K562 (cell line): ENCODE measurements around the gene TGFB1I1. TPM values are rescaled to one million over a fixed set of nuclear protein-coding genes. Genes with fewer than 3 reads are reported as not detected.

ENCODE experiments used
- CBX1 ChIP-seq: sonication (generic); IDR thresholded peaks from 2 replicates; pipeline ENCODE4 v1.6.1; 2016; ENCODE audit warnings: antibody characterized with exemption, low read depth, mild to moderate bottlenecking
- GABPB1 ChIP-seq: sonication (generic); formaldehyde crosslinking; IDR thresholded peaks from 2 replicates; pipeline ENCODE4 v1.8.0; 2022; ENCODE audit warnings: mild to moderate bottlenecking, missing genetic modification reagents
- MCM5 ChIP-seq: fragments of 450-650 bp; IDR thresholded peaks from 2 replicates; pipeline ENCODE4 v1.6.1; 2016; ENCODE audit warnings: low read depth
- polyA plus RNA-seq, 8 experiments: library from polyadenylated mRNA; depleted of rRNA in 4 of 8; stranded (reverse) in 5 of 8; unstranded in 3 of 8; fragments of >200 nt; fragmentation: Nextera tagmentation in 2 of 8; fragmentation: Illumina TruSeq in 1 of 8; extraction: Ambion mirVana in 2 of 8; extraction: Trizol in 1 of 8; gene quantifications; 2 replicates each; pipeline versions ENCODE4 v1.2.1 to v1.2.3, GENCODE V29; 2011 to 2014; ENCODE audit warnings: inconsistent platforms in 1 of 8, missing spikeins in 1 of 8
- total RNA-seq, 7 experiments: library from RNA; depleted of rRNA in 6 of 7; stranded (reverse); fragments of >200 nt in 6 of 7; fragmentation: Illumina TruSeq in 2 of 7; extraction: Trizol in 2 of 7; gene quantifications; 2 replicates each; pipeline versions ENCODE4 v1.2.1 to v1.2.3, GENCODE V29; 2011 to 2021; ENCODE audit warnings: low replicate concordance in 1 of 7
- TF ChIP-seq, protein P1 (sequence below), 2 experiments: fragments of 450-650 bp; IDR thresholded peaks; 2 replicates each; pipeline ENCODE4 v1.6.1; 2016; ENCODE audit warnings: mild to moderate bottlenecking in 2 of 2, borderline replicate concordance in 1 of 2, low read depth in 1 of 2, moderate library complexity in 1 of 2
- TF ChIP-seq, protein P2 (sequence below): sonication (generic); formaldehyde crosslinking; IDR thresholded peaks from 2 replicates; pipeline ENCODE4 v1.8.0; 2022; ENCODE audit warnings: mild to moderate bottlenecking, missing genetic modification reagents, borderline replicate concordance
- TF ChIP-seq, protein P3 (sequence below), 2 experiments: IDR thresholded peaks; 2 replicates each; pipeline ENCODE4 v1.6.1; 2011; ENCODE audit warnings: borderline replicate concordance in 1 of 2, control low read depth in 1 of 2, low read depth in 1 of 2, low read length in 1 of 2, mild to moderate bottlenecking in 1 of 2, mixed read lengths in 1 of 2, moderate library complexity in 1 of 2; ENCODE audit not compliant: insufficient read depth in 1 of 2, insufficient read length in 1 of 2, poor library complexity in 1 of 2, severe bottlenecking in 1 of 2; ENCODE audit errors: extremely low read depth in 1 of 2
- TF ChIP-seq, protein P4 (sequence below): fragments of 450-650 bp; IDR thresholded peaks from 2 replicates; pipeline ENCODE4 v1.7.1; 2018; ENCODE audit warnings: mild to moderate bottlenecking, low read depth; ENCODE audit not compliant: partially characterized antibody

The TGFB1I1 gene
- total and polyA plus RNA-seq, 9 of the 15 experiments (the other 6 are each of a cell fraction or from before 2014, with no cell fraction given), result 0.04 to 0.91 (median 0.19) TPM

DNA sequence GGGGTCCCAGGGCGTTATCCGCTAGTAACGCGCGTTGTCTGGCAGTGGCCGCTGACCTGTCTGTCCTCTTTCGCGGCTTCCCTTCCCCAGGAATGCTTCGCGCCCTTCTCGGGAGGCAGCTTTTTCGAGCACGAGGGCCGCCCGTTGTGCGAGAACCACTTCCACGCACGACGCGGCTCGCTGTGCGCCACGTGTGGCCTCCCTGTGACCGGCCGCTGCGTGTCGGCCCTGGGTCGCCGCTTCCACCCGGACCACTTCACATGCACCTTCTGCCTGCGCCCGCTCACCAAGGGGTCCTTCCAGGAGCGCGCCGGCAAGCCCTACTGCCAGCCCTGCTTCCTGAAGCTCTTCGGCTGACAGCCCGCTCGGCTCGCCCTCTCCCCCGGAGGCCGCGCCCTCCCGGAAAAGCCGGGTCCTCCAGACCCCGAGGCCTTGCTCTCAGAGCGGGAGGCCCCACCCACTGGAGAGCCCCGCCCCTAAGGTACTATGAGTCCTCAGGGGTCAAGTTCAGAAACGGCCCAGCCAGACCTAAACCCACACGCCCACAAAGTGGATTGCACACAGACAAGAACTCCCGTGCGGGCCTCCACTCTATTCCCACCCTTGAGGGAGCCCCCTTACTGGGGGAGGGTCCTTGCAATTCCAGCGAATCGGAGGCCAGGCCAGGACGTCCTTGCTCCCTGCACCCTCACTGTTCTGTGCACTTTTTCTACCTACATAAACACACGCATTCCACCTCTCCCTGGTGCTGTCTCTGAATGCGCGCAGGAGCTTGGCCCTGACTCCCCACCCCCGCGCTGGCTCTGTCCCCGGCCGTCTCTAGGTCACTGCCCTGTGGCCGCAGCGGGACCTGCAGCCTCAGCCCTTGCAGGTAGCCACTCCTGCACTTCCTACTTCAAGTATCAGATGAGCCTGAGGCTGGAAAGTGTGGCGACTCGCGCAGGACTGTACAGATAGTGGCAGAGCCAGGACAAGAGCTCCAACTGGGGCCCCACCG is 5.6 kb downstream of the TGFB1I1 start (continued):
- TF ChIP-seq, protein P1, sequence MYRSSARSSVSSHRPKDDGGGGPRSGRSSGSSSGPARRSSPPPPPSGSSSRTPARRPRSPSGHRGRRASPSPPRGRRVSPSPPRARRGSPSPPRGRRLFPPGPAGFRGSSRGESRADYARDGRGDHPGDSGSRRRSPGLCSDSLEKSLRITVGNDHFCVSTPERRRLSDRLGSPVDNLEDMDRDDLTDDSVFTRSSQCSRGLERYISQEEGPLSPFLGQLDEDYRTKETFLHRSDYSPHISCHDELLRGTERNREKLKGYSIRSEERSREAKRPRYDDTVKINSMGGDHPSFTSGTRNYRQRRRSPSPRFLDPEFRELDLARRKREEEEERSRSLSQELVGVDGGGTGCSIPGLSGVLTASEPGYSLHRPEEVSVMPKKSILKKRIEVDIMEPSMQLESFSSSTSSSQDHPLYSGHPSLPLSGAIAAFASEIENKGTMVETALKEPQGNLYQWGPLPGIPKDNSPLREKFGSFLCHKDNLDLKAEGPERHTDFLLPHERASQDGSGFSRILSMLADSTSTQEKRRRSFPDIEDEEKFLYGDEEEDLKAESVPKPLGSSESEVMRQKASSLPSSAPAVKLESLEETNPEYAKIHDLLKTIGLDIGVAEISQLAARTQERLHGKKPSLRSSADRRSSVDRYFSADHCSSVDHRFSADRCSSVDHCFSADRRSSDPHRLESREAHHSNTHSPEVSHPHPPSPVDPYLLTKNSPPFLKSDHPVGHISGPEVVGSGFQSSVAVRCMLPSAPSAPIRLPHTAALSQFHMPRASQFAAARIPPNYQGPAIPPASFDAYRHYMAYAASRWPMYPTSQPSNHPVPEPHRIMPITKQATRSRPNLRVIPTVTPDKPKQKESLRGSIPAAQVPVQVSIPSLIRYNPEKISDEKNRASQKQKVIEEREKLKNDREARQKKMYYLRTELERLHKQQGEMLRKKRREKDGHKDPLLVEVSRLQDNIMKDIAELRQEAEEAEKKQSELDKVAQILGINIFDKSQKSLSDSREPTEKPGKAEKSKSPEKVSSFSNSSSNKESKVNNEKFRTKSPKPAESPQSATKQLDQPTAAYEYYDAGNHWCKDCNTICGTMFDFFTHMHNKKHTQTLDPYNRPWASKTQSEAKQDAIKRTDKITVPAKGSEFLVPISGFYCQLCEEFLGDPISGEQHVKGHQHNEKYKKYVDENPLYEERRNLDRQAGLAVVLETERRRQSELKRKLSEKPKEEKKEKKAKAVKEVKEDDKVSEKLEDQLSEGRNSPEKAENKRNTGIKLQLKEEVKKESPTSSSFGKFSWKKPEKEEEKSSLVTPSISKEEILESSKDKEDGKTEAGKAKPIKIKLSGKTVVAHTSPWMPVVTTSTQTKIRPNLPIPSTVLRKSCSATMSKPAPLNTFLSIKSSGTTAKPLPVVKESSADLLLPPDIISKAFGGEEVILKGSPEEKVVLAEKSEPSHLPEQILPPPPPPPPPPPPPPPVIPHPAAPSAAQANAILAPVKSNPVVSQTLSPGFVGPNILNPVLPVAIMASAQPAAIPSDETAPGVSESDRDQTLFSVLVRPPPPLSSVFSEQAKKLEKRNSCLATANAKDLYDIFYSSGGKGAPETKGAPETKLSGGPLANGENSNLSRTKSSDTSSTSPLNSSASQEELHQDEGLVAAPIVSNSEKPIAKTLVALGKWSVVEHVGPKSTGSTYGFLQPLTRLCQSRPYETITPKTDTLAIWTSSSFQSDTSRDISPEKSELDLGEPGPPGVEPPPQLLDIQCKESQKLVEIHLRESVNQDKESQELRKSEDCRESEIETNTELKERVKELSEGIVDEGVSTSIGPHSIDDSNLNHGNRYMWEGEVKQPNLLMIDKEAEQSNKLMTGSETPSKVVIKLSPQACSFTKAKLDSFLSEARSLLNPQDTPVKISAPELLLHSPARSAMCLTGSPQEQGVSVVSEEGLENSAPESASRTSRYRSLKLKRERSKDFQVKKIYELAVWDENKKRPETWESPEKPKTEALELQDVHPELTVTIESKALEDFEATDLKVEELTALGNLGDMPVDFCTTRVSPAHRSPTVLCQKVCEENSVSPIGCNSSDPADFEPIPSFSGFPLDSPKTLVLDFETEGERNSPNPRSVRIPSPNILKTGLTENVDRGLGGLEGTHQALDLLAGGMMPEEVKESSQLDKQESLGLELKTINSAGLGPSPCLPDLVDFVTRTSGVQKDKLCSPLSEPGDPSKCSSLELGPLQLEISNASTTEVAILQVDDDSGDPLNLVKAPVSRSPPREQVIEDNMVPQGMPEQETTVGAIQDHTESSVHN (IDR thresholded peaks at IDR 0.05; ENCODE audit: borderline replicate concordance in 1 of 2, low read depth in 1 of 2), result no peak
- TF ChIP-seq MCM5, result no peak
- no peak for TF ChIP-seq GABPB1 (CRISPR knock-in tag)
- TF ChIP-seq, protein P2, sequence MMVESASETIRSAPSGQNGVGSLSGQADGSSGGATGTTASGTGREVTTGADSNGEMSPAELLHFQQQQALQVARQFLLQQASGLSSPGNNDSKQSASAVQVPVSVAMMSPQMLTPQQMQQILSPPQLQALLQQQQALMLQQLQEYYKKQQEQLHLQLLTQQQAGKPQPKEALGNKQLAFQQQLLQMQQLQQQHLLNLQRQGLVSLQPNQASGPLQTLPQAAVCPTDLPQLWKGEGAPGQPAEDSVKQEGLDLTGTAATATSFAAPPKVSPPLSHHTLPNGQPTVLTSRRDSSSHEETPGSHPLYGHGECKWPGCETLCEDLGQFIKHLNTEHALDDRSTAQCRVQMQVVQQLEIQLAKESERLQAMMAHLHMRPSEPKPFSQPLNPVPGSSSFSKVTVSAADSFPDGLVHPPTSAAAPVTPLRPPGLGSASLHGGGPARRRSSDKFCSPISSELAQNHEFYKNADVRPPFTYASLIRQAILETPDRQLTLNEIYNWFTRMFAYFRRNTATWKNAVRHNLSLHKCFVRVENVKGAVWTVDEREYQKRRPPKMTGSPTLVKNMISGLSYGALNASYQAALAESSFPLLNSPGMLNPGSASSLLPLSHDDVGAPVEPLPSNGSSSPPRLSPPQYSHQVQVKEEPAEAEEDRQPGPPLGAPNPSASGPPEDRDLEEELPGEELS (CRISPR knock-in tag), result no peak
- 0 out of 2 replicates have a peak, but pooled peaks have one; percentile 42 for TF ChIP-seq CBX1
- TF ChIP-seq, protein P3, sequence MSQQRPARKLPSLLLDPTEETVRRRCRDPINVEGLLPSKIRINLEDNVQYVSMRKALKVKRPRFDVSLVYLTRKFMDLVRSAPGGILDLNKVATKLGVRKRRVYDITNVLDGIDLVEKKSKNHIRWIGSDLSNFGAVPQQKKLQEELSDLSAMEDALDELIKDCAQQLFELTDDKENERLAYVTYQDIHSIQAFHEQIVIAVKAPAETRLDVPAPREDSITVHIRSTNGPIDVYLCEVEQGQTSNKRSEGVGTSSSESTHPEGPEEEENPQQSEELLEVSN (IDR thresholded peaks at IDR 0.05; ENCODE audit: borderline replicate concordance in 1 of 2, extremely low read depth in 1 of 2, insufficient read depth in 1 of 2, insufficient read length in 1 of 2, low read depth in 1 of 2, low read length in 1 of 2, poor library complexity in 1 of 2, severe bottlenecking in 1 of 2), result peak; percentile 80 to 85
- TF ChIP-seq, protein P4, sequence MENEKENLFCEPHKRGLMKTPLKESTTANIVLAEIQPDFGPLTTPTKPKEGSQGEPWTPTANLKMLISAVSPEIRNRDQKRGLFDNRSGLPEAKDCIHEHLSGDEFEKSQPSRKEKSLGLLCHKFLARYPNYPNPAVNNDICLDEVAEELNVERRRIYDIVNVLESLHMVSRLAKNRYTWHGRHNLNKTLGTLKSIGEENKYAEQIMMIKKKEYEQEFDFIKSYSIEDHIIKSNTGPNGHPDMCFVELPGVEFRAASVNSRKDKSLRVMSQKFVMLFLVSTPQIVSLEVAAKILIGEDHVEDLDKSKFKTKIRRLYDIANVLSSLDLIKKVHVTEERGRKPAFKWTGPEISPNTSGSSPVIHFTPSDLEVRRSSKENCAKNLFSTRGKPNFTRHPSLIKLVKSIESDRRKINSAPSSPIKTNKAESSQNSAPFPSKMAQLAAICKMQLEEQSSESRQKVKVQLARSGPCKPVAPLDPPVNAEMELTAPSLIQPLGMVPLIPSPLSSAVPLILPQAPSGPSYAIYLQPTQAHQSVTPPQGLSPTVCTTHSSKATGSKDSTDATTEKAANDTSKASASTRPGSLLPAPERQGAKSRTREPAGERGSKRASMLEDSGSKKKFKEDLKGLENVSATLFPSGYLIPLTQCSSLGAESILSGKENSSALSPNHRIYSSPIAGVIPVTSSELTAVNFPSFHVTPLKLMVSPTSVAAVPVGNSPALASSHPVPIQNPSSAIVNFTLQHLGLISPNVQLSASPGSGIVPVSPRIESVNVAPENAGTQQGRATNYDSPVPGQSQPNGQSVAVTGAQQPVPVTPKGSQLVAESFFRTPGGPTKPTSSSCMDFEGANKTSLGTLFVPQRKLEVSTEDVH, result peak; percentile 32
